Prostate gland (tissue), 2 donors: ENCODE results near the gene NPAS1.

ENCODE experiments used
- POLR2A ChIP-seq: fragments of 450-650 bp; IDR thresholded peaks from one replicate; pipeline ENCODE4 v1.6.1; 2016; ENCODE audit warnings: antibody characterized with exemption, mild to moderate bottlenecking
- TF ChIP-seq, protein P1 (sequence below), 4 experiments: fragments of 200-600 bp in 2 of 4; fragments of 450-650 bp in 2 of 4; sonication (generic) in 2 of 4; IDR thresholded peaks; 1 replicate in 3 of 4; 2 replicates in 1 of 4; pipeline ENCODE4 v1.5.1; 2016 to 2019; ENCODE audit warnings: antibody characterized with exemption in 4 of 4, mild to moderate bottlenecking in 2 of 4, moderate library complexity in 2 of 4

DNA sequence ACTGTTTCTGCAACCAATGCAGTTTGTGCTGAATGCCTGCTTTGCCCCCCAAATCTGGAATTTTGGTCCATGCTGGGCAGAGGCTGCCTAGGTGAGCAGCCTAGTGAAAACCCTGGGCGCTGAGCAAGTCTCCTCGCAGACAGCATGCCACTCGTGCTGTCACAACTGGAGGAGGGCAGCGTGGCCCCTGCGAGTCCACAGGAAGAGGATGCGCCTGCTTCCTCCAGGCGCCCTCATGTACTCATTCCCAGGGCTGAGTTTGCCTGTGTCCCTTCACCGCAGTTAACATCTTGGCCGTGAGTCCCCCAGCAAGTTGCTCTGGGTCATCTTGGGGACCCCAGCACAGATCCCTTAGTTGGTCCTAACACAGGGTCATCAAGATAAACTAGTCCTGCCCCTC, 55.0 kb downstream of the NPAS1 start:
- no peak for TF ChIP-seq POLR2A
- TF ChIP-seq, protein P1, sequence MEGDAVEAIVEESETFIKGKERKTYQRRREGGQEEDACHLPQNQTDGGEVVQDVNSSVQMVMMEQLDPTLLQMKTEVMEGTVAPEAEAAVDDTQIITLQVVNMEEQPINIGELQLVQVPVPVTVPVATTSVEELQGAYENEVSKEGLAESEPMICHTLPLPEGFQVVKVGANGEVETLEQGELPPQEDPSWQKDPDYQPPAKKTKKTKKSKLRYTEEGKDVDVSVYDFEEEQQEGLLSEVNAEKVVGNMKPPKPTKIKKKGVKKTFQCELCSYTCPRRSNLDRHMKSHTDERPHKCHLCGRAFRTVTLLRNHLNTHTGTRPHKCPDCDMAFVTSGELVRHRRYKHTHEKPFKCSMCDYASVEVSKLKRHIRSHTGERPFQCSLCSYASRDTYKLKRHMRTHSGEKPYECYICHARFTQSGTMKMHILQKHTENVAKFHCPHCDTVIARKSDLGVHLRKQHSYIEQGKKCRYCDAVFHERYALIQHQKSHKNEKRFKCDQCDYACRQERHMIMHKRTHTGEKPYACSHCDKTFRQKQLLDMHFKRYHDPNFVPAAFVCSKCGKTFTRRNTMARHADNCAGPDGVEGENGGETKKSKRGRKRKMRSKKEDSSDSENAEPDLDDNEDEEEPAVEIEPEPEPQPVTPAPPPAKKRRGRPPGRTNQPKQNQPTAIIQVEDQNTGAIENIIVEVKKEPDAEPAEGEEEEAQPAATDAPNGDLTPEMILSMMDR (IDR thresholded peaks at IDR 0.05) = no peak
